PC-3 (cell line): ENCODE data around the gene ARHGAP22. TPM values are rescaled to one million over a fixed set of nuclear protein-coding genes. Genes with fewer than 3 reads are reported as not detected.

Experiments
- ATAC-seq: fragments of 200-7000 bp; cut with Tn5 transposase; 2 replicates; pipeline ENCODE4 v1.9.1; 2020; ENCODE audit warnings: mild to moderate bottlenecking, moderate library complexity
- BruUV-seq: library from RNA; stranded (reverse); fragments of 400-500 nt; replicated peaks from 2 replicates; lab custom pipeline; 2021; lab: Mats Ljungman, UMichigan
- CTCF ChIA-PET: fragments of 300-600 bp; sonication (Branson Sonifier 250); formaldehyde crosslinking; loops from one replicate; lab custom pipeline; 2022; ENCODE audit warnings: antibody characterized with exemption; lab: Charles Lee
- POLR2A ChIA-PET: fragments of 300-600 bp; sonication (Branson Sonifier 250); formaldehyde crosslinking; loops from one replicate; lab custom pipeline; 2022; ENCODE audit warnings: antibody characterized with exemption; ENCODE audit not compliant: unreplicated experiment; lab: Charles Lee
- DNase-seq: peaks from one replicate; pipeline ENCODE4 v3.0.0-alpha.2; 2015
- H2AFZ ChIP-seq: fragments of 300-600 bp; sonication (generic); 2 replicates; pipeline ENCODE4 v1.6.0; 2016; ENCODE audit warnings: antibody characterized with exemption, low read length
- H3F3A ChIP-seq: fragments of 300-600 bp; sonication (generic); one replicate; pipeline ENCODE4 v1.6.0; 2017; ENCODE audit warnings: antibody characterized with exemption, low read length, control low read depth, mild to moderate bottlenecking; ENCODE audit not compliant: unreplicated experiment
- H3K27ac ChIP-seq: fragments of 300-600 bp; sonication (generic); 2 replicates; pipeline ENCODE4 v1.5.1; 2016; ENCODE audit warnings: mild to moderate bottlenecking, low read length
- H3K27me3 ChIP-seq: fragments of 300-600 bp; sonication (generic); 2 replicates; pipeline ENCODE4 v1.6.1; 2016; ENCODE audit warnings: low read length, mixed read lengths
- H3K36me3 ChIP-seq: fragments of 300-600 bp; sonication (generic); 2 replicates; pipeline ENCODE4 v1.6.1; 2016; ENCODE audit warnings: low read depth, mixed run types, low read length, mixed read lengths
- H3K4me1 ChIP-seq: fragments of 300-600 bp; sonication (generic); 2 replicates; pipeline ENCODE4 v1.5.1; 2016; ENCODE audit warnings: low read length; ENCODE audit not compliant: insufficient read depth
- H3K4me2 ChIP-seq: fragments of 300-600 bp; sonication (generic); 2 replicates; pipeline ENCODE4 v1.6.0; 2016; ENCODE audit warnings: low read length
- H3K4me3 ChIP-seq: fragments of 300-600 bp; sonication (generic); 2 replicates; pipeline ENCODE4 v1.5.1; 2016; ENCODE audit warnings: mild to moderate bottlenecking, low read length, mixed read lengths
- H3K79me2 ChIP-seq: fragments of 300-600 bp; sonication (generic); 2 replicates; pipeline ENCODE4 v1.6.1; 2017; ENCODE audit warnings: low read length, mixed read lengths
- H3K9ac ChIP-seq: fragments of 300-600 bp; sonication (generic); 2 replicates; pipeline ENCODE4 v1.6.0; 2016; ENCODE audit warnings: mild to moderate bottlenecking, low read length
- H3K9me2 ChIP-seq: fragments of 300-600 bp; sonication (generic); replicated peaks from 2 replicates; pipeline ENCODE4 v1.6.1; 2016; ENCODE audit warnings: mixed run types, low read length, mixed read lengths
- H3K9me3 ChIP-seq: fragments of 300-600 bp; sonication (generic); 2 replicates; pipeline ENCODE4 v1.6.1; 2016; ENCODE audit warnings: low read length, mixed read lengths
- H4K20me1 ChIP-seq: fragments of 300-600 bp; sonication (generic); 2 replicates; pipeline ENCODE4 v1.6.1; 2016; ENCODE audit warnings: low read length, mixed read lengths
- CTCF ChIP-seq: fragments of 300-600 bp; sonication (generic); conservative IDR thresholded peaks from 2 replicates; pipeline ENCODE4 v1.5.1; 2017; ENCODE audit warnings: antibody characterized with exemption, low read depth, mild to moderate bottlenecking, low read length
- EZH2 ChIP-seq: fragments of 300-600 bp; sonication (generic); IDR thresholded peaks from one replicate; pipeline ENCODE4 v1.6.1; 2017; ENCODE audit warnings: antibody characterized with exemption, mild to moderate bottlenecking, low read length; ENCODE audit not compliant: unreplicated experiment
- EZH2phosphoT487 ChIP-seq: fragments of 300-600 bp; sonication (generic); IDR thresholded peaks from 2 replicates; pipeline ENCODE4 v1.6.1; 2018; ENCODE audit warnings: mild to moderate bottlenecking, antibody characterized with exemption, low read length, borderline replicate concordance
- intact Hi-C: fragments of 100-400 bp; cut with micrococcal nuclease; formaldehyde crosslinking; loops from 2 replicates; pipeline ENCODE4 v1.9.0; 2023
- total RNA-seq: library from RNA; depleted of rRNA; stranded (reverse); fragments of >200 nt; gene quantifications from 2 replicates; pipeline ENCODE4 v1.2.3, GENCODE V29; 2014

ARHGAP22 gene
- total RNA-seq, 1 experiment from 2014 or later: 12.2 TPM

- Histone ChIP-seq H3K4me1 (peaks cover 12% of the 10 kb centered on the region), H3K79me2 (no peaks in the 10 kb centered on the region), H4K20me1 (no peaks in the 10 kb centered on the region), H3K4me2 (no peak overlapping the region), H2AFZ (no peak overlapping the region), H3K4me3 (no peak overlapping the region), H3K27me3 (no peaks in the 10 kb centered on the region), H3F3A (no peaks in the 10 kb centered on the region), H3K9me3 (no peaks in the 10 kb centered on the region), H3K36me3 (no peaks in the 10 kb centered on the region), H3K27ac (no peak overlapping the region), H3K9ac (no peak overlapping the region), H3K9me2 (no peaks in the 10 kb centered on the region)
- BruUV-seq: no TSS peak
- POLR2A ChIA-PET: no interaction called here
- ATAC-seq: no peak
- TF ChIP-seq CTCF (no peak), EZH2 (no peak), EZH2phosphoT487 (no peak)
- CTCF ChIA-PET: no interaction called here
- DNase-seq: no peak
- intact Hi-C loops: loop anchor here (5.0 kb wide), 1 partner anchor 37 kb away; no protein-coding TSS in a partner anchor
Observed at GRCh38 chr10:48404646-48405045, 200.2 kb downstream of the ARHGAP22 start.

- H3K4me1 ChIP-seq: peaks cover 6% of the 10 kb centered on the region; the same call in 1 of the 2 replicates
- ATAC-seq: no peak
- no peak for DNase-seq
- no peaks in the 10 kb centered on the region for H3F3A ChIP-seq
- H3K36me3 ChIP-seq: no peaks in the 10 kb centered on the region
- CTCF ChIA-PET: no interaction called here
- no peaks in the 10 kb centered on the region for H3K9me2 ChIP-seq
- 0 out of 2 replicates have a peak, but pooled peaks cover 4% of the 10 kb centered on the region for H3K27me3 ChIP-seq
- POLR2A ChIA-PET: no interaction called here
- no peaks in the 10 kb centered on the region for H4K20me1 ChIP-seq
- H3K4me3 ChIP-seq: no peak overlapping the region
- no peak overlapping the region for H3K27ac ChIP-seq
- H3K9me3 ChIP-seq: no peaks in the 10 kb centered on the region
- no TSS peak for BruUV-seq
- TF ChIP-seq CTCF (no peak), EZH2 (no peak), EZH2phosphoT487 (no peak)
- intact Hi-C loops: no loop called here
- H2AFZ ChIP-seq: no peak overlapping the region
- H3K9ac ChIP-seq: no peak overlapping the region
- no peaks in the 10 kb centered on the region for H3K79me2 ChIP-seq
- H3K4me2 ChIP-seq: no peak overlapping the region
Observed at GRCh38 chr10:48400850-48401220, 204.0 kb downstream of the ARHGAP22 start.

GRCh38 chr10:48400129-48400849, 204.6 kb downstream of the ARHGAP22 start:
- H3K9me3 ChIP-seq: no peaks in the 10 kb centered on the region
- ChIA-PET POLR2A (no interaction called here), CTCF (no interaction called here)
- H3K9ac ChIP-seq: no peak overlapping the region
- H3K4me2 ChIP-seq: no peak overlapping the region
- intact Hi-C loops: no loop called here
- no peaks in the 10 kb centered on the region for H3F3A ChIP-seq
- no peaks in the 10 kb centered on the region for H3K36me3 ChIP-seq
- no peak overlapping the region for H2AFZ ChIP-seq
- H4K20me1 ChIP-seq: no peaks in the 10 kb centered on the region
- peaks cover 6% of the 10 kb centered on the region; the same call in 1 of the 2 replicates for H3K4me1 ChIP-seq
- no peaks in the 10 kb centered on the region for H3K79me2 ChIP-seq
- no peaks in the 10 kb centered on the region for H3K9me2 ChIP-seq
- ATAC-seq: peak; percentile 83
- BruUV-seq: no TSS peak
- TF ChIP-seq EZH2: no peak
- TF ChIP-seq CTCF: no peak
- no peak for TF ChIP-seq EZH2phosphoT487
- 0 out of 2 replicates have a peak, but pooled peaks cover 4% of the 10 kb centered on the region for H3K27me3 ChIP-seq
- H3K27ac ChIP-seq: 0 out of 2 replicates have a peak overlapping the region, but pooled peaks have one; percentile 1
- DNase-seq: peak; percentile 46
- H3K4me3 ChIP-seq: no peak overlapping the region
